ENCODE measurements around the gene FUCA2. TPM values are rescaled to one million over a fixed set of nuclear protein-coding genes. Genes with fewer than 3 reads are reported as not detected.
A peak's percentile ranks its signal among the peaks of the same experiment; 100 is the strongest.

FUCA2 gene
- total RNA-seq, 2 experiments from 2014 or later = 1.1 to 1.5 TPM

GRCh38 chr6:143501851-143502250 is 9.7 kb downstream of the FUCA2 start:
- intact Hi-C loops (cut with DNase I, micrococcal nuclease) = no loop called here
- Mint-ChIP-seq H3K4me3 (no peak overlapping the region), H3K36me3 (ENCODE audit: low read depth) (peaks cover 10% of the 10 kb centered on the region), H3K9me3 (no peaks in the 10 kb centered on the region), H3K4me1 (ENCODE audit: low read depth) (peaks cover 16% of the 10 kb centered on the region), H3K27me3 (no peaks in the 10 kb centered on the region), H3K27ac (no peak overlapping the region)
- H3K4me3 ChIP-seq (ENCODE audit: low read length) = no peak overlapping the region
- CTCF ChIA-PET = interaction anchor here (0.6 to 1.5 kb wide), 2 partner anchors 11 to 469 kb away, joined by 3 read pairs; no protein-coding TSS in a partner anchor
- ATAC-seq (ENCODE audit: poor library complexity) (no peak), DNase-seq (no peak)
- no peaks in the 10 kb centered on the region for H3K36me3 ChIP-seq (ENCODE audit: insufficient read depth, low read length)
- H3K27me3 ChIP-seq (ENCODE audit: control insufficient read depth in 1 of 2, insufficient read depth in 2 of 2, low read length in 2 of 2) = no peaks in the 10 kb centered on the region
- POLR2A ChIA-PET = interaction anchor here (1.5 to 1.7 kb wide), 2 partner anchors 9 to 12 kb away, joined by 3 to 5 read pairs; partner anchors contain the start of gene FUCA2
- H3K27ac ChIP-seq (ENCODE audit: low read depth in 1 of 2, low read length in 2 of 2) = no peak overlapping the region
- no peaks in the 10 kb centered on the region for H3K9me3 ChIP-seq (ENCODE audit: control insufficient read depth in 1 of 2, insufficient read depth in 1 of 2, low read length in 2 of 2)
- TF ChIP-seq CTCF (IDR thresholded peaks at IDR 0.05) = no peak
- peaks cover 7% of the 10 kb centered on the region for H3K4me1 ChIP-seq (ENCODE audit: insufficient read depth, low read length)

- peaks cover 16% of the 10 kb centered on the region for H3K4me1 Mint-ChIP-seq (ENCODE audit: low read depth)
- intact Hi-C loops (cut with DNase I, micrococcal nuclease) = no loop called here
- H3K36me3 Mint-ChIP-seq (ENCODE audit: low read depth) = no peaks in the 10 kb centered on the region
These were observed 13.1 kb downstream of the FUCA2 start for GRCh38 chr6:143498428-143498827.

GRCh38 chr6:143496974-143497373 is 14.5 kb downstream of the FUCA2 start:
- POLR2A ChIA-PET = interaction anchor here (1.1 kb wide), 1 partner anchor 15 kb away, joined by 3 read pairs; the partner anchor contains the start of gene FUCA2

More at GRCh38 chr6:143498428-143498827, 13.1 kb downstream of the FUCA2 start:
- Histone ChIP-seq H3K4me3 (ENCODE audit: low read length) (no peak overlapping the region), H3K36me3 (ENCODE audit: insufficient read depth, low read length) (peaks cover 3% of the 10 kb centered on the region), H3K27me3 (ENCODE audit: control insufficient read depth in 1 of 2, insufficient read depth in 2 of 2, low read length in 2 of 2) (no peaks in the 10 kb centered on the region), H3K27ac (ENCODE audit: low read depth in 1 of 2, low read length in 2 of 2) (no peak overlapping the region), H3K9me3 (ENCODE audit: control insufficient read depth in 1 of 2, insufficient read depth in 1 of 2, low read length in 2 of 2) (no peaks in the 10 kb centered on the region), H3K4me1 (ENCODE audit: insufficient read depth, low read length) (peaks cover 7% of the 10 kb centered on the region)
- ATAC-seq (ENCODE audit: poor library complexity) = peak; percentile 81
- ChIA-PET POLR2A (no interaction called here), CTCF (no interaction called here)
- no peaks in the 10 kb centered on the region for H3K27me3 Mint-ChIP-seq
- peak in 8 of 14 experiments; percentile 5 to 47 (median 25) for DNase-seq
- H3K4me3 Mint-ChIP-seq = no peak overlapping the region
- H3K9me3 Mint-ChIP-seq = no peaks in the 10 kb centered on the region
- no peak for TF ChIP-seq CTCF (IDR thresholded peaks at IDR 0.05)
- no peak overlapping the region for H3K27ac Mint-ChIP-seq

More at GRCh38 chr6:143496974-143497373, 14.5 kb downstream of the FUCA2 start:
- Histone ChIP-seq H3K4me3 (ENCODE audit: low read length) (no peak overlapping the region), H3K36me3 (ENCODE audit: insufficient read depth, low read length) (peaks cover 3% of the 10 kb centered on the region), H3K9me3 (ENCODE audit: control insufficient read depth in 1 of 2, insufficient read depth in 1 of 2, low read length in 2 of 2) (no peaks in the 10 kb centered on the region), H3K27ac (ENCODE audit: low read depth in 1 of 2, low read length in 2 of 2) (no peak overlapping the region), H3K27me3 (ENCODE audit: control insufficient read depth in 1 of 2, insufficient read depth in 2 of 2, low read length in 2 of 2) (no peaks in the 10 kb centered on the region), H3K4me1 (ENCODE audit: insufficient read depth, low read length) (peaks cover 7% of the 10 kb centered on the region)
- intact Hi-C loops (cut with DNase I, micrococcal nuclease) = no loop called here
- ATAC-seq (ENCODE audit: poor library complexity) = no peak
- no peak for TF ChIP-seq CTCF (IDR thresholded peaks at IDR 0.05)
- Mint-ChIP-seq H3K36me3 (ENCODE audit: low read depth) (no peaks in the 10 kb centered on the region), H3K4me3 (no peak overlapping the region), H3K4me1 (ENCODE audit: low read depth) (peaks cover 16% of the 10 kb centered on the region), H3K27me3 (no peaks in the 10 kb centered on the region), H3K9me3 (no peaks in the 10 kb centered on the region), H3K27ac (no peak overlapping the region)
- CTCF ChIA-PET = interaction anchor here (1.2 to 1.8 kb wide), 3 partner anchors 14 to 78 kb away, joined by 3 to 4 read pairs (median 3); partner anchors contain the start of gene FUCA2
- DNase-seq = no peak

All from CD4-positive, alpha-beta T cell (primary cell).